Transverse colon (tissue), 4 donors: ENCODE data around the gene NAP1L4. TPM values are rescaled to one million over a fixed set of nuclear protein-coding genes. Genes with fewer than 3 reads are reported as not detected.

Experiments used
- DNase-seq: peaks from one replicate; pipeline ENCODE4 v3.0.0-alpha.2; 2019
- H3K27ac ChIP-seq, 4 donors: fragments of 200-600 bp; sonication (generic); 2 replicates each; pipeline ENCODE4 v1.5.1; 2016 to 2018; ENCODE audit warnings: inconsistent platforms in 4 of 4
- H3K27me3 ChIP-seq: fragments of 200-600 bp; sonication (generic); 2 replicates; pipeline ENCODE4 v1.5.1; 2017; ENCODE audit warnings: inconsistent platforms
- H3K36me3 ChIP-seq, 4 donors: fragments of 200-600 bp; sonication (generic); 2 replicates each; pipeline ENCODE4 v1.5.1; 2017 to 2019; ENCODE audit warnings: inconsistent platforms in 4 of 4
- H3K4me1 ChIP-seq, 4 donors: fragments of 200-600 bp; sonication (generic); 2 replicates each; pipeline ENCODE4 v1.5.1; 2017 to 2020; ENCODE audit warnings: inconsistent platforms in 4 of 4
- H3K4me3 ChIP-seq, 4 donors: fragments of 200-600 bp; sonication (generic); 1 replicate in 1 of 4; 2 replicates in 3 of 4; pipeline versions ENCODE4 v1.5.1 to v1.6.1; 2017 to 2019; ENCODE audit warnings: inconsistent platforms in 4 of 4
- H3K9me3 ChIP-seq, 2 donors: fragments of 200-600 bp; sonication (generic); 2 replicates each; pipeline ENCODE4 v1.5.1; 2017 to 2019; ENCODE audit warnings: inconsistent platforms in 2 of 2
- CTCF ChIP-seq, 5 experiments: fragments of 200-600 bp in 3 of 5; fragments of 450-650 bp in 2 of 5; sonication (generic) in 3 of 5; IDR thresholded peaks; 1 replicate in 2 of 5; 2 replicates in 3 of 5; pipeline ENCODE4 v1.5.1; 2016 to 2017; ENCODE audit warnings: antibody characterized with exemption in 5 of 5, inconsistent platforms in 3 of 5, mild to moderate bottlenecking in 2 of 5, moderate library complexity in 1 of 5
- EP300 ChIP-seq: sonication (generic); formaldehyde crosslinking; IDR thresholded peaks from one replicate; pipeline ENCODE4 v1.6.1; 2017; ENCODE audit warnings: antibody characterized with exemption, low read depth
- POLR2A ChIP-seq: fragments of 450-650 bp; IDR thresholded peaks from one replicate; pipeline ENCODE4 v1.6.1; 2016; ENCODE audit warnings: antibody characterized with exemption, mild to moderate bottlenecking, moderate library complexity
- POLR2AphosphoS5 ChIP-seq, 3 donors: sonication (generic); formaldehyde crosslinking; IDR thresholded peaks; one replicate each; pipeline ENCODE4 v1.6.1; 2016; ENCODE audit warnings: antibody characterized with exemption in 3 of 3
- WGBS, 2 donors: methylation state at CpG; one replicate each; pipeline ENCODE4 v1.1.5; 2018; ENCODE audit warnings: low coverage in 1 of 2; 5-methylcytosine and 5-hydroxymethylcytosine counted together
- in situ Hi-C, 4 donors: fragments of 200-750 bp; cut with MboI; loops; one replicate each; pipeline versions ENCODE4 v1.15.0 to v1.15.1; 2017; ENCODE audit warnings: low sequenced_read_pairs in 3 of 4, low pct_ligation_motif_present in 1 of 4, low pct_unique_long_range_greater_than_20kb in 1 of 4
- intact Hi-C: fragments of 100-400 bp; cut with DNase I; formaldehyde crosslinking; loops from one replicate; pipeline ENCODE4 v1.15.1; 2023; ENCODE audit warnings: low total_unique reads
- total RNA-seq, 4 donors: library from RNA; depleted of rRNA; stranded (reverse); fragments of >200 nt; gene quantifications; one replicate each; pipeline ENCODE4 v1.1.0, GENCODE V29; 2016

Gene NAP1L4
- total RNA-seq, 4 donors from 2014 or later: 63.6 to 140 (median 111) TPM

- no peak overlapping the region for H3K27ac ChIP-seq
Measured at GRCh38 chr11:3003396-3004231, 11.5 kb upstream of the NAP1L4 start.

GRCh38 chr11:3002871-3003270 lies 10.7 kb upstream of the NAP1L4 start:
- Histone ChIP-seq H3K4me3 (no peak overlapping the region), H3K36me3 (peaks cover 0 to 23% (median 9%) of the 10 kb centered on the region in 4 donors), H3K4me1 (peaks cover 0 to 23% (median 5%) of the 10 kb centered on the region in 4 donors), H3K9me3 (no peaks in the 10 kb centered on the region), H3K27ac (no peak overlapping the region), H3K27me3 (no peaks in the 10 kb centered on the region)
- no peak for DNase-seq
- WGBS, 2 donors: 87 to 100% methylated on average over 1 to 8 of the region's 8 CpGs
- TF ChIP-seq POLR2A (no peak), CTCF (IDR thresholded peaks at IDR 0.05) (no peak), POLR2AphosphoS5 (IDR thresholded peaks at IDR 0.05) (no peak), EP300 (no peak)
- in situ Hi-C loops: no loop called here
- intact Hi-C loops: no loop called here

More at GRCh38 chr11:3003396-3004231, 11.5 kb upstream of the NAP1L4 start:
- no peak for TF ChIP-seq POLR2A
- no peak for TF ChIP-seq EP300
- TF ChIP-seq POLR2AphosphoS5 (IDR thresholded peaks at IDR 0.05): no peak
- no peak for TF ChIP-seq CTCF (IDR thresholded peaks at IDR 0.05)
- Histone ChIP-seq H3K9me3 (no peaks in the 10 kb centered on the region), H3K36me3 (peaks cover 0 to 23% (median 9%) of the 10 kb centered on the region in 4 donors), H3K4me3 (no peak overlapping the region), H3K27me3 (no peaks in the 10 kb centered on the region), H3K4me1 (peaks cover 0 to 15% (median 4%) of the 10 kb centered on the region in 4 donors)
- no peak for DNase-seq
- in situ Hi-C loops (no loop called here), intact Hi-C loops (no loop called here)
- 91 to 93% methylated on average over 3 to 12 of the region's 12 CpGs for WGBS, 2 donors

- in situ Hi-C loops (no loop called here), intact Hi-C loops (no loop called here)
- no peaks in the 10 kb centered on the region for H3K27me3 ChIP-seq
- DNase-seq: no peak
- no peak for TF ChIP-seq POLR2A
- TF ChIP-seq POLR2AphosphoS5 (IDR thresholded peaks at IDR 0.05): no peak
- no peak for TF ChIP-seq CTCF (IDR thresholded peaks at IDR 0.05)
- TF ChIP-seq EP300: no peak
- WGBS, 2 donors: 95% methylated on average over 8 of the region's 8 CpGs; no CpG with 5 or more reads in 1 of the 2 donors
- H3K27ac ChIP-seq: no peak overlapping the region
- peaks cover 0 to 27% (median 6%) of the 10 kb centered on the region in 4 donors for H3K4me1 ChIP-seq
- H3K9me3 ChIP-seq: no peaks in the 10 kb centered on the region
- no peak overlapping the region for H3K4me3 ChIP-seq
- H3K36me3 ChIP-seq: peaks cover 0 to 23% (median 9%) of the 10 kb centered on the region in 4 donors
Measured at GRCh38 chr11:3002351-3002861, 10.3 kb upstream of the NAP1L4 start.

GRCh38 chr11:3001496-3001895 lies 9.4 kb upstream of the NAP1L4 start:
- in situ Hi-C loops (no loop called here), intact Hi-C loops (no loop called here)
- peaks cover 0 to 30% (median 6%) of the 10 kb centered on the region in 4 donors for H3K4me1 ChIP-seq
- peak overlapping the region; percentile 24 to 64 (median 54) for H3K27ac ChIP-seq
- DNase-seq: no peak
- peaks cover 0 to 18% (median 8%) of the 10 kb centered on the region in 4 donors for H3K36me3 ChIP-seq
- no peaks in the 10 kb centered on the region for H3K9me3 ChIP-seq
- H3K4me3 ChIP-seq: no peak overlapping the region
- H3K27me3 ChIP-seq: no peaks in the 10 kb centered on the region
- WGBS, 2 donors: 78% methylated on average over 6 of the region's 6 CpGs; no CpG with 5 or more reads in 1 of the 2 donors
- no peak for TF ChIP-seq CTCF (IDR thresholded peaks at IDR 0.05)
- TF ChIP-seq POLR2AphosphoS5 (IDR thresholded peaks at IDR 0.05): no peak
- TF ChIP-seq EP300: no peak
- no peak for TF ChIP-seq POLR2A
